Vagina (tissue), 2 donors: ENCODE results near the gene FYCO1.

ENCODE experiments used
- POLR2A ChIP-seq, 2 donors: fragments of 450-650 bp; IDR thresholded peaks; one replicate each; pipeline ENCODE4 v1.6.1; 2017; ENCODE audit warnings: antibody characterized with exemption in 2 of 2, mild to moderate bottlenecking in 2 of 2, moderate library complexity in 2 of 2
- TF ChIP-seq, protein P1 (sequence below), 3 experiments: fragments of 450-650 bp in 2 of 3; fragments of 200-600 bp in 1 of 3; sonication (generic) in 1 of 3; IDR thresholded peaks; one replicate each; pipeline ENCODE4 v1.5.1; 2017 to 2019; ENCODE audit warnings: antibody characterized with exemption in 3 of 3, mild to moderate bottlenecking in 2 of 3, moderate library complexity in 2 of 3

DNA sequence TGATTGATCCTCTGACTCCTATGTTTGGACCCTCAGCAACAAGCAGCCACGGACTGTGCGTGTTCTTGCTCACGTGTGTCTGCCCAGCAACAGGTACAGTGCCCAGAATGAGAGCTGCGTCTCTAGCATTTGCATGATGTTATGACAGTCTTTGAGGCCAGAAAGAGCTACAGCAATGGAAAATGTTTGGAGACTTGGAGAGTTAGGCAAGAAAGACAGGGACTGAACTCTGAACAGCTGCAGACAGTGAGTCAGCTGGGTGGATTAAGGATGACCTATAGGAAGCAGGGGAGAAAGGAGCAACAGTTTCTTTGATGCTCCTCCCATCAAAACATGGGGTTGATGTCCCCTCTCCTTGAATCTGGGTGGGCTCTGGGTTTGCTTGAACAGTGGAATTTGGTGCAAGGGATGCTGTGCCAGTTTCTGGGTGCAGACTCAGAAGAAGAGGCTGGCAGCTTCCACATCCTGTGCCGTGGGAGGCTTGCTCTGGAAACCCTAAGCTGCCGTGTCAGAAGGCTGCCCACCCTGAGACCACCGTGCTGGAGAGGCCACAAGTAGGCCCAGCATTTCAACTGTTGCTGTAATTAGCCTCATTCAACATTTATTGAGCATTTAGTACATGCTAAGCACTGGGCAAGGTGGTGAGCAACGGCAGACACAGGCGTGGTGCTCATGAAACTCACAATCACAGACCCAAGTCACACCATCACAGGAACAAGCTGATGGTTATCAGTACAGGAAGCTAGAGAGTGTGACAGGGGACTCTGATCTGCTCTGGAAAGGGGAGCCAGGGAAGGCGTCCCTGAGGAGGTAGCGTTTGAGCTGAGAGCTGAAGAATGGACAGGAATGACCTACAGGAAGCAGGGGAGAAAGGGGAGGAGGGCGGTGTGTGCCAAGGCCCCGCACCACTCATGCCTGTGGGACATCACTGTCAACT, 87.6 kb downstream of the FYCO1 start:
- TF ChIP-seq, protein P1, sequence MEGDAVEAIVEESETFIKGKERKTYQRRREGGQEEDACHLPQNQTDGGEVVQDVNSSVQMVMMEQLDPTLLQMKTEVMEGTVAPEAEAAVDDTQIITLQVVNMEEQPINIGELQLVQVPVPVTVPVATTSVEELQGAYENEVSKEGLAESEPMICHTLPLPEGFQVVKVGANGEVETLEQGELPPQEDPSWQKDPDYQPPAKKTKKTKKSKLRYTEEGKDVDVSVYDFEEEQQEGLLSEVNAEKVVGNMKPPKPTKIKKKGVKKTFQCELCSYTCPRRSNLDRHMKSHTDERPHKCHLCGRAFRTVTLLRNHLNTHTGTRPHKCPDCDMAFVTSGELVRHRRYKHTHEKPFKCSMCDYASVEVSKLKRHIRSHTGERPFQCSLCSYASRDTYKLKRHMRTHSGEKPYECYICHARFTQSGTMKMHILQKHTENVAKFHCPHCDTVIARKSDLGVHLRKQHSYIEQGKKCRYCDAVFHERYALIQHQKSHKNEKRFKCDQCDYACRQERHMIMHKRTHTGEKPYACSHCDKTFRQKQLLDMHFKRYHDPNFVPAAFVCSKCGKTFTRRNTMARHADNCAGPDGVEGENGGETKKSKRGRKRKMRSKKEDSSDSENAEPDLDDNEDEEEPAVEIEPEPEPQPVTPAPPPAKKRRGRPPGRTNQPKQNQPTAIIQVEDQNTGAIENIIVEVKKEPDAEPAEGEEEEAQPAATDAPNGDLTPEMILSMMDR (IDR thresholded peaks at IDR 0.05): no peak
- TF ChIP-seq POLR2A (IDR thresholded peaks at IDR 0.05): no peak
